Stimulated activated CD8-positive, alpha-beta memory T cell treated with anti-CD3 and anti-CD28 coated beads, Interleukin-2, amount 100 ng/mL, for 1 hour (primary cell): Measurements from ENCODE around the gene PAX4.

Source experiments
- DNase-seq, 2 donors: peaks; one replicate each; pipeline ENCODE4 v3.0.0-alpha.2; 2020; ENCODE audit warnings: low read depth in 2 of 2

Gene PAX4

GRCh38 chr7:127618042-127618441, at the start of gene PAX4:
PAX4 (minus strand) TSS chr7:127618142; CDS start chr7:127615928, 2,214 bp downstream.
- DNase-seq = no peak

GRCh38 chr7:127667017-127667670, 49.2 kb upstream of the PAX4 start:
- no peak for DNase-seq

- DNase-seq = no peak
Measured at GRCh38 chr7:127666602-127667001, 48.7 kb upstream of the PAX4 start.

GRCh38 chr7:127665922-127666321, 48.0 kb upstream of the PAX4 start:
- DNase-seq = no peak

- no peak for DNase-seq
Measured at GRCh38 chr7:127658970-127659630, 41.2 kb upstream of the PAX4 start.

GRCh38 chr7:127657500-127657899, 39.6 kb upstream of the PAX4 start:
- DNase-seq = no peak

- no peak for DNase-seq
Measured at GRCh38 chr7:127655720-127656119, 37.8 kb upstream of the PAX4 start.

GRCh38 chr7:127654404-127655394, 36.8 kb upstream of the PAX4 start:
- no peak for DNase-seq

GRCh38 chr7:127653396-127653795, 35.5 kb upstream of the PAX4 start:
- no peak for DNase-seq

GRCh38 chr7:127652333-127653248, 34.6 kb upstream of the PAX4 start:
- no peak for DNase-seq

GRCh38 chr7:127651556-127652332, 33.8 kb upstream of the PAX4 start, which contains the start of gene SND1:
SND1 (plus strand) TSS chr7:127652194; CDS start chr7:127652374, 180 bp downstream.
- DNase-seq = peak; percentile 94 to 97

- peak in 1 of 2 donors; percentile 1 for DNase-seq
Measured at GRCh38 chr7:127650847-127651555, 33.1 kb upstream of the PAX4 start.

- no peak for DNase-seq
Measured at GRCh38 chr7:127648986-127649385, 31.0 kb upstream of the PAX4 start.

GRCh38 chr7:127647636-127648035, 29.7 kb upstream of the PAX4 start:
- no peak for DNase-seq

GRCh38 chr7:127644484-127644883, 26.5 kb upstream of the PAX4 start:
- DNase-seq = no peak

GRCh38 chr7:127638197-127638596, 20.3 kb upstream of the PAX4 start:
- no peak for DNase-seq

- no peak for DNase-seq
Measured at GRCh38 chr7:127635659-127636285, 17.8 kb upstream of the PAX4 start.

GRCh38 chr7:127632276-127632910, 14.5 kb upstream of the PAX4 start:
- no peak for DNase-seq
